WTC11 (cell line): Measurements from ENCODE around the gene BFSP1.

Source experiments
- ESRRA ChIP-seq: sonication (generic); formaldehyde crosslinking; IDR thresholded peaks from 2 replicates; pipeline ENCODE4 v1.8.1; 2022; ENCODE audit warnings: mild to moderate bottlenecking, missing genetic modification reagents, borderline replicate concordance
- FOXJ3 ChIP-seq: sonication (generic); formaldehyde crosslinking; IDR thresholded peaks from 2 replicates; pipeline ENCODE4 v1.9.0; 2021; ENCODE audit warnings: missing genetic modification reagents, mild to moderate bottlenecking, borderline replicate concordance
- JUN ChIP-seq: sonication (generic); formaldehyde crosslinking; IDR thresholded peaks from 2 replicates; pipeline ENCODE4 v1.8.0; 2023; ENCODE audit warnings: mild to moderate bottlenecking, missing genetic modification reagents
- NFE2L1 ChIP-seq: sonication (generic); formaldehyde crosslinking; IDR thresholded peaks from 2 replicates; pipeline ENCODE4 v1.8.1; 2023; ENCODE audit warnings: missing genetic modification reagents
- NFYB ChIP-seq: sonication (generic); formaldehyde crosslinking; conservative IDR thresholded peaks from 2 replicates; pipeline ENCODE4 v1.8.0; 2022; ENCODE audit warnings: low read depth, missing genetic modification reagents
- SOX15 ChIP-seq: fragments of 250-450 bp; sonication (Bioruptor Pico); IDR thresholded peaks from 2 replicates; pipeline ENCODE4 v1.9.0; 2021; ENCODE audit warnings: mild to moderate bottlenecking
- SP1 ChIP-seq: sonication (generic); formaldehyde crosslinking; conservative IDR thresholded peaks from 2 replicates; pipeline ENCODE4 v1.8.1; 2022; ENCODE audit warnings: missing genetic modification reagents
- ZNF416 ChIP-seq: fragments of 250-450 bp; sonication (Bioruptor Pico); IDR thresholded peaks from 2 replicates; pipeline ENCODE4 v1.9.0; 2021; ENCODE audit warnings: mild to moderate bottlenecking, inconsistent platforms
- TF ChIP-seq, protein P1 (sequence below): fragments of 250-450 bp; sonication (Bioruptor Pico); conservative IDR thresholded peaks from 2 replicates; pipeline ENCODE4 v1.9.0; 2021; ENCODE audit warnings: mild to moderate bottlenecking
- TF ChIP-seq, protein P2 (sequence below): sonication (generic); formaldehyde crosslinking; IDR thresholded peaks from 2 replicates; pipeline ENCODE4 v1.8.0; 2022; ENCODE audit warnings: mild to moderate bottlenecking, missing genetic modification reagents
- TF ChIP-seq, protein P3 (sequence below): fragments of 200-600 bp; IDR thresholded peaks from 2 replicates; pipeline ENCODE4 v1.8.0; 2022; ENCODE audit warnings: antibody characterized with exemption
- TF ChIP-seq, protein P4 (sequence below): sonication (generic); formaldehyde crosslinking; IDR thresholded peaks from 2 replicates; pipeline ENCODE4 v1.8.0; 2022; ENCODE audit warnings: mild to moderate bottlenecking, missing genetic modification reagents

DNA sequence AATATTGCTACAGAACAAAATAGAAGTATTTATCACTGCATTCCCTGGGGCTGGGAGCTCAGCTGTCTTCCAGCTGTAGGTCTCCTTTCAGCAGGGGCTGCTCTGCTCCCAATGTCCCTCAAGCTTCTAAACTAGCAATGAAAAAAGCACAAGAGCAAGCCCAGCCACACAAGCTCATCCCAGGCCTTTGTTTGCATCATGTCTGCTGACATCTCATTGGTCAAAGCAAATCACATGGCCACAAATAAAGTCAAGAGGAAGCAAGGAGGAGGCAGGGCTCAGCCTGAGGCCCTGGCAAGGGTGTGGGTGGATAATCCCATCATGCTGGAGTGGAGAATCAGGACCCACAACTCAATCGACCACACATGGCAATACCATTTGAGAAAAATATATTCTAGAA is 2.2 kb upstream of the BFSP1 start:
- TF ChIP-seq ESRRA (CRISPR knock-in tag) (no peak), JUN (CRISPR knock-in tag) (no peak), NFE2L1 (CRISPR knock-in tag) (no peak), FOXJ3 (no peak), ZNF416 (no peak), SP1 (CRISPR knock-in tag) (no peak), NFYB (CRISPR knock-in tag) (peak; percentile 62), SOX15 (no peak)
- TF ChIP-seq, protein P1, sequence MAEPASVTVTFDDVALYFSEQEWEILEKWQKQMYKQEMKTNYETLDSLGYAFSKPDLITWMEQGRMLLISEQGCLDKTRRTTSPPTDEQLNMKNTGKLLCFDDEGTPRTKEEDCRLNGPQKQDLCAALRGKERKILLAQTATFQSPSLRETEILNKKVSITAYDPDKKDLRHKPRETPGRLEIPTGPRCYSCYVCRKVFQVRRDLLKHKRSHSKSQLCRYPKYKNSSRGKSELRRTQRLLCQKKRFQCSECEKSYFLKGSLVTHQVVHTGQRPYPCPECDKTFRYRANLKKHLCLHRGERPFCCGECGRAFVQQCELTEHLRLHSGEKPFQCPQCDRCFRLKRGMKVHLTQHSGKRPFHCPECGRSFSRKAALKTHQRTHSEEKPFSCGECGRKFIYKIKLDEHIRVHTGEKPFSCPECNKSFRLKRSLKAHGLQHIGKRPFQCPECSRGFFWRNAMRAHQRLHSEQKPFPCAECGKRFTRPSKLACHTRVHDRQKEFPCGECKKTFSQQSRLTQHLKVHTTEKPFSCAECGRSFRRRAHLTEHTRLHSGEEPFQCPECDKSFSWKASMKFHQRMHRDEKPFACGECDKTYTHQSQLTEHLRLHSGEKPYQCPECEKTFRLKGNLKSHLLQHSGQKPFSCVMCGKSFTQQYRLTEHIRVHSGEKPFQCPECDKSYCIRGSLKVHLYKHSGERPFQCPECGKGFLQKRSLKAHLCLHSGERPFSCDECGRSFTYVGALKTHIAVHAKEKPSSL (CRISPR knock-in tag) = no peak
- TF ChIP-seq, protein P2, sequence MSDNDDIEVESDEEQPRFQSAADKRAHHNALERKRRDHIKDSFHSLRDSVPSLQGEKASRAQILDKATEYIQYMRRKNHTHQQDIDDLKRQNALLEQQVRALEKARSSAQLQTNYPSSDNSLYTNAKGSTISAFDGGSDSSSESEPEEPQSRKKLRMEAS = 0 out of 2 replicates have a peak, but pooled peaks have one; percentile 29
- TF ChIP-seq, protein P3, sequence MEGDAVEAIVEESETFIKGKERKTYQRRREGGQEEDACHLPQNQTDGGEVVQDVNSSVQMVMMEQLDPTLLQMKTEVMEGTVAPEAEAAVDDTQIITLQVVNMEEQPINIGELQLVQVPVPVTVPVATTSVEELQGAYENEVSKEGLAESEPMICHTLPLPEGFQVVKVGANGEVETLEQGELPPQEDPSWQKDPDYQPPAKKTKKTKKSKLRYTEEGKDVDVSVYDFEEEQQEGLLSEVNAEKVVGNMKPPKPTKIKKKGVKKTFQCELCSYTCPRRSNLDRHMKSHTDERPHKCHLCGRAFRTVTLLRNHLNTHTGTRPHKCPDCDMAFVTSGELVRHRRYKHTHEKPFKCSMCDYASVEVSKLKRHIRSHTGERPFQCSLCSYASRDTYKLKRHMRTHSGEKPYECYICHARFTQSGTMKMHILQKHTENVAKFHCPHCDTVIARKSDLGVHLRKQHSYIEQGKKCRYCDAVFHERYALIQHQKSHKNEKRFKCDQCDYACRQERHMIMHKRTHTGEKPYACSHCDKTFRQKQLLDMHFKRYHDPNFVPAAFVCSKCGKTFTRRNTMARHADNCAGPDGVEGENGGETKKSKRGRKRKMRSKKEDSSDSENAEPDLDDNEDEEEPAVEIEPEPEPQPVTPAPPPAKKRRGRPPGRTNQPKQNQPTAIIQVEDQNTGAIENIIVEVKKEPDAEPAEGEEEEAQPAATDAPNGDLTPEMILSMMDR = no peak
- TF ChIP-seq, protein P4, sequence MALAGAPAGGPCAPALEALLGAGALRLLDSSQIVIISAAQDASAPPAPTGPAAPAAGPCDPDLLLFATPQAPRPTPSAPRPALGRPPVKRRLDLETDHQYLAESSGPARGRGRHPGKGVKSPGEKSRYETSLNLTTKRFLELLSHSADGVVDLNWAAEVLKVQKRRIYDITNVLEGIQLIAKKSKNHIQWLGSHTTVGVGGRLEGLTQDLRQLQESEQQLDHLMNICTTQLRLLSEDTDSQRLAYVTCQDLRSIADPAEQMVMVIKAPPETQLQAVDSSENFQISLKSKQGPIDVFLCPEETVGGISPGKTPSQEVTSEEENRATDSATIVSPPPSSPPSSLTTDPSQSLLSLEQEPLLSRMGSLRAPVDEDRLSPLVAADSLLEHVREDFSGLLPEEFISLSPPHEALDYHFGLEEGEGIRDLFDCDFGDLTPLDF (CRISPR knock-in tag) = no peak
